GM12878 (cell line): ENCODE measurements around the gene OR4K1. TPM values are rescaled to one million over a fixed set of nuclear protein-coding genes. Genes with fewer than 3 reads are reported as not detected.

Experiments
- ATAC-seq: fragments of 200-7000 bp; cut with Tn5 transposase; 3 replicates; pipeline ENCODE4 v1.9.1; 2020; ENCODE audit warnings: mild to moderate bottlenecking, moderate library complexity
- BruUV-seq: library from RNA; stranded (reverse); fragments of 400-500 nt; replicated peaks from 2 replicates; lab custom pipeline; 2021; lab: Mats Ljungman, UMichigan
- CTCF ChIA-PET: fragments of 300-600 bp; sonication (Branson Sonifier 250); formaldehyde crosslinking; extraction: SDS; loops from one replicate; lab custom pipeline; 2021; ENCODE audit warnings: inconsistent platforms; lab: Yijun Ruan, JAX
- POLR2A ChIA-PET: fragments of 350-600 bp; formaldehyde crosslinking; extraction: SDS; loops from one replicate; lab custom pipeline; 2021; ENCODE audit warnings: inconsistent platforms; lab: Charles Lee
- RAD21 ChIA-PET: fragments of 300-600 bp; sonication (Branson Sonifier 250); formaldehyde crosslinking; loops from one replicate; lab custom pipeline; 2023; ENCODE audit warnings: antibody characterized with exemption; ENCODE audit not compliant: unreplicated experiment; lab: Charles Lee
- SMC1A ChIA-PET: fragments of 300-600 bp; sonication (Branson Sonifier 250); formaldehyde crosslinking; loops from one replicate; lab custom pipeline; 2023; ENCODE audit not compliant: unreplicated experiment, uncharacterized antibody; lab: Charles Lee
- DNase-seq: peaks from one replicate; pipeline ENCODE4 v3.0.0-alpha.2; 2011; ENCODE audit warnings: low read depth, low spot score
- FAIRE-seq: peaks from 3 replicates; lab custom pipeline; 2011; peaks lifted over from hg19 to GRCh38; lab: Jason Lieb, UNC
- H2AFZ ChIP-seq: 2 replicates; pipeline ENCODE4 v1.6.0; 2011; ENCODE audit warnings: low read depth, low read length, control low read depth; ENCODE audit not compliant: control insufficient read depth
- H3K27ac ChIP-seq: 2 replicates; pipeline ENCODE4 v1.5.1; 2011; ENCODE audit warnings: control low read depth; ENCODE audit not compliant: control insufficient read depth, insufficient read depth
- H3K27me3 ChIP-seq, 2 experiments: replicated peaks in 1 of 2; 2 replicates each; pipeline versions ENCODE4 v1.6.0 to v1.6.1; 2011; ENCODE audit warnings: low read length in 1 of 2; ENCODE audit not compliant: control insufficient read depth in 2 of 2, insufficient read depth in 2 of 2
- H3K36me3 ChIP-seq, 2 experiments: 2 replicates each; pipeline ENCODE4 v1.5.1; 2011; ENCODE audit warnings: low read length in 1 of 2; ENCODE audit not compliant: control insufficient read depth in 2 of 2, insufficient read depth in 2 of 2
- H3K4me1 ChIP-seq: 2 replicates; pipeline ENCODE4 v1.6.1; 2011; ENCODE audit warnings: mild to moderate bottlenecking, low read length, moderate library complexity, mixed read lengths; ENCODE audit not compliant: control insufficient read depth, insufficient read depth
- H3K4me2 ChIP-seq: 2 replicates; pipeline ENCODE4 v1.6.0; 2011; ENCODE audit warnings: control low read depth; ENCODE audit not compliant: control insufficient read depth, insufficient read depth
- H3K4me3 ChIP-seq: fragments of 200-600 bp; sonication (generic); 2 replicates; pipeline ENCODE4 v1.5.1; 2016
- H3K79me2 ChIP-seq: 2 replicates; pipeline ENCODE4 v1.6.0; 2011; ENCODE audit warnings: low read length; ENCODE audit not compliant: control insufficient read depth, insufficient read depth
- H3K9ac ChIP-seq: 2 replicates; pipeline ENCODE4 v1.8.0; 2011; ENCODE audit warnings: low read length, control low read depth, mixed read lengths; ENCODE audit not compliant: control insufficient read depth, insufficient read depth
- H3K9me3 ChIP-seq: replicated peaks from 3 replicates; pipeline ENCODE4 v1.5.1; 2011; ENCODE audit warnings: mild to moderate bottlenecking, low read length; ENCODE audit not compliant: control insufficient read depth, insufficient read depth
- H4K20me1 ChIP-seq: 2 replicates; pipeline ENCODE4 v1.6.0; 2011; ENCODE audit not compliant: control insufficient read depth, insufficient read depth
- BCL3 ChIP-seq: IDR thresholded peaks from 2 replicates; pipeline ENCODE4 v1.6.1; 2011; ENCODE audit warnings: borderline replicate concordance, low read depth, mild to moderate bottlenecking, moderate library complexity, low read length; ENCODE audit not compliant: insufficient read depth, poor library complexity, severe bottlenecking
- BHLHE40 ChIP-seq, 2 experiments: fragments of 450-650 bp in 1 of 2; IDR thresholded peaks; 2 replicates each; pipeline ENCODE4 v1.6.1; 2011 to 2017; ENCODE audit warnings: low read depth in 2 of 2, borderline replicate concordance in 1 of 2, improper control_type of control experiment in 1 of 2, low read length in 1 of 2, mild to moderate bottlenecking in 1 of 2
- CEBPB ChIP-seq, 2 experiments: fragments of 150-350 bp in 1 of 2; IDR thresholded peaks; 2 replicates each; pipeline ENCODE4 v1.6.1; 2012 to 2014; ENCODE audit warnings: low read depth in 2 of 2, low read length in 2 of 2, borderline replicate concordance in 1 of 2, inconsistent platforms in 1 of 2
- CREM ChIP-seq: IDR thresholded peaks from 2 replicates; pipeline ENCODE4 v1.6.1; 2014; ENCODE audit warnings: antibody characterized with exemption, low read depth
- E2F4 ChIP-seq: IDR thresholded peaks from 2 replicates; pipeline ENCODE4 v1.6.1; 2012; ENCODE audit warnings: low read depth, low read length, improper control_type of control experiment
- ELK1 ChIP-seq: IDR thresholded peaks from 2 replicates; pipeline ENCODE4 v1.6.1; 2012; ENCODE audit warnings: low read depth, low read length, improper control_type of control experiment
- ETV6 ChIP-seq, 2 experiments: fragments of 450-650 bp in 1 of 2; IDR thresholded peaks in 1 of 2; conservative IDR thresholded peaks in 1 of 2; 2 replicates each; pipeline ENCODE4 v1.6.1; 2014; ENCODE audit warnings: antibody characterized with exemption in 1 of 2, borderline replicate concordance in 1 of 2, low read depth in 1 of 2, mild to moderate bottlenecking in 1 of 2, moderate library complexity in 1 of 2
- MXI1 ChIP-seq: fragments of 150-350 bp; IDR thresholded peaks from 2 replicates; pipeline ENCODE4 v1.6.1; 2011; ENCODE audit warnings: low read depth, mild to moderate bottlenecking, inconsistent platforms, low read length, improper control_type of control experiment
- MYC ChIP-seq: IDR thresholded peaks from 2 replicates; pipeline ENCODE4 v1.6.1; 2011; ENCODE audit warnings: mild to moderate bottlenecking, low read length, moderate library complexity, inconsistent platforms; ENCODE audit not compliant: insufficient read depth, insufficient replicate concordance, insufficient read length, severe bottlenecking
- POLR2AphosphoS5 ChIP-seq: IDR thresholded peaks from 2 replicates; pipeline ENCODE4 v1.6.1; 2011; ENCODE audit warnings: mild to moderate bottlenecking, low read length, inconsistent platforms
- RB1 ChIP-seq: fragments of 450-650 bp; formaldehyde crosslinking; IDR thresholded peaks from 2 replicates; pipeline ENCODE4 v1.6.1; 2017; ENCODE audit warnings: mild to moderate bottlenecking, borderline replicate concordance
- SUZ12 ChIP-seq: fragments of 200-600 bp; sonication (generic); IDR thresholded peaks from one replicate; pipeline ENCODE4 v1.6.1; 2018; ENCODE audit warnings: antibody characterized with exemption, mild to moderate bottlenecking; ENCODE audit not compliant: unreplicated experiment
- ZBTB33 ChIP-seq: fragments of 450-650 bp; IDR thresholded peaks from 2 replicates; pipeline ENCODE4 v1.6.1; 2017; ENCODE audit warnings: mild to moderate bottlenecking
- ZNF384 ChIP-seq: IDR thresholded peaks from 2 replicates; pipeline ENCODE4 v1.6.1; 2012; ENCODE audit warnings: low read depth, mild to moderate bottlenecking, low read length, improper control_type of control experiment, borderline replicate concordance
- WGBS: methylation state at CpG from one replicate; pipeline ENCODE4 v1.1.6; 2016; ENCODE audit warnings: low lambda C conversion rate; ENCODE audit not compliant: insufficient replicate concordance, insufficient coverage; ENCODE audit errors: missing lambda C conversion rate; 5-methylcytosine and 5-hydroxymethylcytosine counted together
- in situ Hi-C: fragments of 300-500 bp; cut with MboI; formaldehyde crosslinking; loops from 9 replicates; pipeline ENCODE4 v1.14.3; 2018; ENCODE audit warnings: mixed read lengths
- intact Hi-C: fragments of 100-400 bp; cut with micrococcal nuclease; formaldehyde crosslinking; loops from one replicate; pipeline ENCODE4 v1.14.2; 2022; ENCODE audit not compliant: unreplicated experiment
- polyA plus RNA-seq, 11 experiments: library from polyadenylated mRNA; depleted of rRNA in 4 of 11; unstranded in 6 of 11; stranded (reverse) in 5 of 11; fragments of >200 nt; fragmentation: Nextera tagmentation in 4 of 11; fragmentation: Illumina TruSeq in 1 of 11; extraction: Ambion mirVana in 4 of 11; extraction: Trizol in 1 of 11; gene quantifications; 1 replicate in 1 of 11; 2 replicates in 10 of 11; pipeline versions ENCODE4 v1.2.1 to v1.2.3, GENCODE V29; 2011 to 2016; ENCODE audit warnings: inconsistent platforms in 2 of 11, missing spikeins in 2 of 11, low read depth in 1 of 11
- total RNA-seq, 4 experiments: library from RNA; depleted of rRNA in 3 of 4; stranded (reverse); fragments of >200 nt in 3 of 4; fragmentation: Illumina TruSeq in 1 of 4; extraction: Trizol in 1 of 4; gene quantifications; 2 replicates each; pipeline versions ENCODE4 v1.2.1 to v1.2.3, GENCODE V29; 2013 to 2021

The OR4K1 gene
- total and polyA plus RNA-seq, 10 of the 15 experiments (the other 5 are each of a cell fraction or from before 2014, with no cell fraction given): not detected

GRCh38 chr14:19918553-19919264, 12.0 kb upstream of the OR4K1 start:
- BruUV-seq: no TSS peak
- no peaks in the 10 kb centered on the region for H4K20me1 ChIP-seq

More at GRCh38 chr14:19918553-19919264, 12.0 kb upstream of the OR4K1 start:
- Histone ChIP-seq H3K4me2 (no peak overlapping the region), H3K4me1 (no peaks in the 10 kb centered on the region), H3K4me3 (no peak overlapping the region), H3K27ac (no peak overlapping the region), H3K36me3 (no peaks in the 10 kb centered on the region), H3K27me3 (no peaks in the 10 kb centered on the region), H3K9ac (no peak overlapping the region), H3K9me3 (no peaks in the 10 kb centered on the region), H2AFZ (no peak overlapping the region), H3K79me2 (no peaks in the 10 kb centered on the region)
- ATAC-seq (no peak), FAIRE-seq (no peak), DNase-seq (no peak)
- TF ChIP-seq CEBPB (IDR thresholded peaks at IDR 0.05; ENCODE audit: borderline replicate concordance in 1 of 2, low read depth in 2 of 2, low read length in 2 of 2) (no peak), MXI1 (no peak), RB1 (no peak), ZNF384 (no peak), ELK1 (no peak), E2F4 (no peak), BCL3 (no peak), MYC (no peak), SUZ12 (no peak), POLR2AphosphoS5 (no peak), ZBTB33 (no peak), CREM (no peak), BHLHE40 (IDR thresholded peaks at IDR 0.05; ENCODE audit: borderline replicate concordance in 1 of 2, low read depth in 2 of 2, low read length in 1 of 2) (no peak), ETV6 (conservative IDR thresholded peaks at IDR 0.05 in 1 of 2, IDR thresholded peaks at IDR 0.05 in 1 of 2; ENCODE audit: borderline replicate concordance in 1 of 2, low read depth in 1 of 2) (no peak)
- intact Hi-C loops (no loop called here), in situ Hi-C loops (no loop called here)
- 10% methylated on average over 4 of the region's 4 CpGs for WGBS
- ChIA-PET POLR2A (no interaction called here), RAD21 (no interaction called here), CTCF (no interaction called here), SMC1A (interaction anchor here (0.5 kb wide), 1 partner anchor 49 kb away, joined by 3 read pairs; no protein-coding TSS in a partner anchor)
